NCI-H1092 (cell line): ENCODE results near the gene LRRC47.

Source experiments
- DNase-seq: peaks from one replicate; lab custom pipeline; 2025; lab: John Stamatoyannopoulos, UW

LRRC47 gene

GRCh38 chr1:3732434-3733093 is 63.7 kb downstream of the LRRC47 start:
- no peak for DNase-seq

GRCh38 chr1:3731583-3732433 is 64.5 kb downstream of the LRRC47 start:
- DNase-seq = no peak

- no peak for DNase-seq
These were observed 65.6 kb downstream of the LRRC47 start for GRCh38 chr1:3730543-3731247.

- no peak for DNase-seq
These were observed 66.4 kb downstream of the LRRC47 start for GRCh38 chr1:3729594-3730542.
